GM12878 (cell line): ENCODE data around the gene CAMTA2. TPM values are rescaled to one million over a fixed set of nuclear protein-coding genes. Genes with fewer than 3 reads are reported as not detected.

ENCODE experiments used
- ATAC-seq: fragments of 200-7000 bp; cut with Tn5 transposase; 3 replicates; pipeline ENCODE4 v1.9.1; 2020; ENCODE audit warnings: mild to moderate bottlenecking, moderate library complexity
- BruUV-seq: library from RNA; stranded (reverse); fragments of 400-500 nt; replicated peaks from 2 replicates; lab custom pipeline; 2021; lab: Mats Ljungman, UMichigan
- CTCF ChIA-PET: fragments of 300-600 bp; sonication (Branson Sonifier 250); formaldehyde crosslinking; extraction: SDS; loops from one replicate; lab custom pipeline; 2021; ENCODE audit warnings: inconsistent platforms; lab: Yijun Ruan, JAX
- POLR2A ChIA-PET: fragments of 350-600 bp; formaldehyde crosslinking; extraction: SDS; loops from one replicate; lab custom pipeline; 2021; ENCODE audit warnings: inconsistent platforms; lab: Charles Lee
- RAD21 ChIA-PET: fragments of 300-600 bp; sonication (Branson Sonifier 250); formaldehyde crosslinking; loops from one replicate; lab custom pipeline; 2023; ENCODE audit warnings: antibody characterized with exemption; ENCODE audit not compliant: unreplicated experiment; lab: Charles Lee
- SMC1A ChIA-PET: fragments of 300-600 bp; sonication (Branson Sonifier 250); formaldehyde crosslinking; loops from one replicate; lab custom pipeline; 2023; ENCODE audit not compliant: unreplicated experiment, uncharacterized antibody; lab: Charles Lee
- DNase-seq: peaks from one replicate; pipeline ENCODE4 v3.0.0-alpha.2; 2011; ENCODE audit warnings: low read depth, low spot score
- FAIRE-seq: peaks from 3 replicates; lab custom pipeline; 2011; peaks lifted over from hg19 to GRCh38; lab: Jason Lieb, UNC
- H2AFZ ChIP-seq: 2 replicates; pipeline ENCODE4 v1.6.0; 2011; ENCODE audit warnings: low read depth, low read length, control low read depth; ENCODE audit not compliant: control insufficient read depth
- H3K27ac ChIP-seq: 2 replicates; pipeline ENCODE4 v1.5.1; 2011; ENCODE audit warnings: control low read depth; ENCODE audit not compliant: control insufficient read depth, insufficient read depth
- H3K27me3 ChIP-seq, 2 experiments: replicated peaks in 1 of 2; 2 replicates each; pipeline versions ENCODE4 v1.6.0 to v1.6.1; 2011; ENCODE audit warnings: low read length in 1 of 2; ENCODE audit not compliant: control insufficient read depth in 2 of 2, insufficient read depth in 2 of 2
- H3K36me3 ChIP-seq, 2 experiments: 2 replicates each; pipeline ENCODE4 v1.5.1; 2011; ENCODE audit warnings: low read length in 1 of 2; ENCODE audit not compliant: control insufficient read depth in 2 of 2, insufficient read depth in 2 of 2
- H3K4me1 ChIP-seq: 2 replicates; pipeline ENCODE4 v1.6.1; 2011; ENCODE audit warnings: mild to moderate bottlenecking, low read length, moderate library complexity, mixed read lengths; ENCODE audit not compliant: control insufficient read depth, insufficient read depth
- H3K4me2 ChIP-seq: 2 replicates; pipeline ENCODE4 v1.6.0; 2011; ENCODE audit warnings: control low read depth; ENCODE audit not compliant: control insufficient read depth, insufficient read depth
- H3K4me3 ChIP-seq: fragments of 200-600 bp; sonication (generic); 2 replicates; pipeline ENCODE4 v1.5.1; 2016
- H3K79me2 ChIP-seq: 2 replicates; pipeline ENCODE4 v1.6.0; 2011; ENCODE audit warnings: low read length; ENCODE audit not compliant: control insufficient read depth, insufficient read depth
- H3K9ac ChIP-seq: 2 replicates; pipeline ENCODE4 v1.8.0; 2011; ENCODE audit warnings: low read length, control low read depth, mixed read lengths; ENCODE audit not compliant: control insufficient read depth, insufficient read depth
- H3K9me3 ChIP-seq: replicated peaks from 3 replicates; pipeline ENCODE4 v1.5.1; 2011; ENCODE audit warnings: mild to moderate bottlenecking, low read length; ENCODE audit not compliant: control insufficient read depth, insufficient read depth
- H4K20me1 ChIP-seq: 2 replicates; pipeline ENCODE4 v1.6.0; 2011; ENCODE audit not compliant: control insufficient read depth, insufficient read depth
- ATF2 ChIP-seq: IDR thresholded peaks from 2 replicates; pipeline ENCODE4 v1.6.1; 2012; ENCODE audit warnings: low read length, inconsistent platforms
- BCL3 ChIP-seq: IDR thresholded peaks from 2 replicates; pipeline ENCODE4 v1.6.1; 2011; ENCODE audit warnings: borderline replicate concordance, low read depth, mild to moderate bottlenecking, moderate library complexity, low read length; ENCODE audit not compliant: insufficient read depth, poor library complexity, severe bottlenecking
- CREB1 ChIP-seq: IDR thresholded peaks from 2 replicates; pipeline ENCODE4 v1.6.1; 2012; ENCODE audit warnings: low read depth, mild to moderate bottlenecking, inconsistent platforms
- ESRRA ChIP-seq: IDR thresholded peaks from 2 replicates; pipeline ENCODE4 v1.6.1; 2012; ENCODE audit warnings: mild to moderate bottlenecking, low read length, improper control_type of control experiment
- GATAD2B ChIP-seq: fragments of 450-650 bp; conservative IDR thresholded peaks from 2 replicates; pipeline ENCODE4 v1.6.1; 2017; ENCODE audit warnings: low read depth, mild to moderate bottlenecking, moderate library complexity
- IKZF1 ChIP-seq: fragments of 450-650 bp; conservative IDR thresholded peaks from 2 replicates; pipeline ENCODE4 v1.6.1; 2017; ENCODE audit warnings: antibody characterized with exemption, mild to moderate bottlenecking
- IRF3 ChIP-seq: fragments of 450-650 bp; IDR thresholded peaks from 2 replicates; pipeline ENCODE4 v1.6.1; 2014; ENCODE audit warnings: mild to moderate bottlenecking
- KAT2A ChIP-seq: conservative IDR thresholded peaks from 2 replicates; pipeline ENCODE4 v1.6.1; 2011; ENCODE audit warnings: low read depth, low read length; ENCODE audit not compliant: control insufficient read depth
- KLF5 ChIP-seq: fragments of 450-650 bp; IDR thresholded peaks from 2 replicates; pipeline ENCODE4 v1.6.1; 2014; ENCODE audit warnings: mild to moderate bottlenecking; ENCODE audit not compliant: partially characterized antibody
- NRF1 ChIP-seq: conservative IDR thresholded peaks from 2 replicates; pipeline ENCODE4 v1.6.1; 2011; ENCODE audit warnings: mild to moderate bottlenecking, low read depth, low read length, improper control_type of control experiment
- PRDM15 ChIP-seq: fragments of 450-650 bp; formaldehyde crosslinking; IDR thresholded peaks from 2 replicates; pipeline ENCODE4 v1.4.0; 2020; ENCODE audit warnings: mild to moderate bottlenecking, moderate library complexity
- SMC3 ChIP-seq: IDR thresholded peaks from 2 replicates; pipeline ENCODE4 v1.6.1; 2011; ENCODE audit warnings: low read length, improper control_type of control experiment, borderline replicate concordance
- STAT1 ChIP-seq: fragments of 450-650 bp; conservative IDR thresholded peaks from 2 replicates; pipeline ENCODE4 v1.6.1; 2014; ENCODE audit warnings: antibody characterized with exemption, mild to moderate bottlenecking
- TAF1 ChIP-seq: IDR thresholded peaks from 2 replicates; pipeline ENCODE4 v1.6.1; 2011; ENCODE audit warnings: mild to moderate bottlenecking, low read depth, low read length, borderline replicate concordance
- ZNF384 ChIP-seq: IDR thresholded peaks from 2 replicates; pipeline ENCODE4 v1.6.1; 2012; ENCODE audit warnings: low read depth, mild to moderate bottlenecking, low read length, improper control_type of control experiment, borderline replicate concordance
- WGBS: methylation state at CpG from one replicate; pipeline ENCODE4 v1.1.6; 2016; ENCODE audit warnings: low lambda C conversion rate; ENCODE audit not compliant: insufficient replicate concordance, insufficient coverage; ENCODE audit errors: missing lambda C conversion rate; 5-methylcytosine and 5-hydroxymethylcytosine counted together
- in situ Hi-C: fragments of 300-500 bp; cut with MboI; formaldehyde crosslinking; loops from 9 replicates; pipeline ENCODE4 v1.14.3; 2018; ENCODE audit warnings: mixed read lengths
- intact Hi-C: fragments of 100-400 bp; cut with micrococcal nuclease; formaldehyde crosslinking; loops from one replicate; pipeline ENCODE4 v1.14.2; 2022; ENCODE audit not compliant: unreplicated experiment
- polyA plus RNA-seq, 11 experiments: library from polyadenylated mRNA; depleted of rRNA in 4 of 11; unstranded in 6 of 11; stranded (reverse) in 5 of 11; fragments of >200 nt; fragmentation: Nextera tagmentation in 4 of 11; fragmentation: Illumina TruSeq in 1 of 11; extraction: Ambion mirVana in 4 of 11; extraction: Trizol in 1 of 11; gene quantifications; 1 replicate in 1 of 11; 2 replicates in 10 of 11; pipeline versions ENCODE4 v1.2.1 to v1.2.3, GENCODE V29; 2011 to 2016; ENCODE audit warnings: inconsistent platforms in 2 of 11, missing spikeins in 2 of 11, low read depth in 1 of 11
- total RNA-seq, 4 experiments: library from RNA; depleted of rRNA in 3 of 4; stranded (reverse); fragments of >200 nt in 3 of 4; fragmentation: Illumina TruSeq in 1 of 4; extraction: Trizol in 1 of 4; gene quantifications; 2 replicates each; pipeline versions ENCODE4 v1.2.1 to v1.2.3, GENCODE V29; 2013 to 2021

The CAMTA2 gene
- total and polyA plus RNA-seq, 10 of the 15 experiments (the other 5 are each of a cell fraction or from before 2014, with no cell fraction given): 0.42 to 29.3 (median 11.2) TPM

- in situ Hi-C loops: no loop called here
- ChIA-PET CTCF (interaction anchor here (0.6 to 3.6 kb wide), 18 partner anchors 10 to 724 kb away, joined by 3 to 28 read pairs (median 6); partner anchors contain the start of genes C1QBP, CAMTA2, CHRNE and ENO3), RAD21 (interaction anchor here (0.8 to 6.4 kb wide), 22 partner anchors 9 to 404 kb away, joined by 3 to 73 read pairs (median 4); partner anchors contain the start of genes ARRB2, CAMTA2, ENO3 and INCA1), POLR2A (interaction anchor here (0.6 to 8.5 kb wide), 15 partner anchors 11 to 453 kb away, joined by 3 to 272 read pairs (median 5); partner anchors contain the start of genes CAMTA2, ENO3, INCA1 and KIF1C), SMC1A (interaction anchor here (0.7 to 4.3 kb wide), 22 partner anchors 10 to 271 kb away, joined by 3 to 50 read pairs (median 4); partner anchors contain the start of genes CAMTA2, CHRNE, ENO3 and KIF1C)
- ATAC-seq (peak; percentile 91), FAIRE-seq (peak; percentile 100), DNase-seq (peak; percentile 100)
- Histone ChIP-seq H3K9me3 (no peaks in the 10 kb centered on the region), H2AFZ (peak overlapping the region; percentile 94), H3K79me2 (peaks cover 29% of the 10 kb centered on the region), H3K4me1 (peaks cover 14% of the 10 kb centered on the region), H3K36me3 (peaks cover 3 to 11% of the 10 kb centered on the region in 2 experiments; a peak in 2 of 4 replicates), H3K9ac (peak overlapping the region; percentile 98), H3K27me3 (no peaks in the 10 kb centered on the region), H3K4me2 (peak overlapping the region; percentile 78), H4K20me1 (no peaks in the 10 kb centered on the region), H3K4me3 (peak overlapping the region; percentile 89), H3K27ac (peak overlapping the region; percentile 100)
- BruUV-seq: TSS peak; percentile 75
- WGBS: under 1% methylated on average over 39 of the region's 42 CpGs
- intact Hi-C loops: loop anchor here (1.0 to 5.0 kb wide), 4 partner anchors 18 to 95 kb away; no protein-coding TSS in a partner anchor
- no peak for TF ChIP-seq PRDM15 (CRISPR knock-in tag)
- TF ChIP-seq ZNF384: no peak
- no peak for TF ChIP-seq GATAD2B
- no peak for TF ChIP-seq ATF2
- TF ChIP-seq KLF5: peak; percentile 95
- TF ChIP-seq NRF1: no peak; the same call in 1 of the 2 replicates
- no peak for TF ChIP-seq SMC3
- TF ChIP-seq KAT2A: no peak
- TF ChIP-seq CREB1: peak; percentile 82
- TF ChIP-seq IKZF1: 0 out of 2 replicates have a peak, but pooled peaks have one; percentile 16
- no peak for TF ChIP-seq BCL3
- no peak for TF ChIP-seq STAT1
- TF ChIP-seq IRF3: peak; percentile 99
- no peak for TF ChIP-seq TAF1
- TF ChIP-seq ESRRA: no peak
Observed at GRCh38 chr17:4966844-4967538, 20.5 kb downstream of the CAMTA2 start.
